HepG2 (cell line): ENCODE data around the gene ZNF628. TPM values are rescaled to one million over a fixed set of nuclear protein-coding genes. Genes with fewer than 3 reads are reported as not detected.

Experiments
- ATF6 ChIP-seq: sonication (generic); formaldehyde crosslinking; conservative IDR thresholded peaks from 2 replicates; pipeline ENCODE4 v1.4.0; 2020; ENCODE audit warnings: missing genetic modification reagents
- ATF7 ChIP-seq, 2 experiments: fragments of 450-650 bp in 1 of 2; sonication (generic) in 1 of 2; formaldehyde crosslinking in 1 of 2; IDR thresholded peaks; 2 replicates each; pipeline versions ENCODE4 v1.4.0 to v1.6.1; 2016 to 2020; ENCODE audit warnings: antibody characterized with exemption in 1 of 2, mild to moderate bottlenecking in 1 of 2, missing genetic modification reagents in 1 of 2
- CEBPG ChIP-seq: IDR thresholded peaks from 2 replicates; pipeline ENCODE4 v1.6.1; 2016
- GFI1 ChIP-seq: sonication (generic); formaldehyde crosslinking; IDR thresholded peaks from 2 replicates; pipeline ENCODE4 v1.5.0; 2020; ENCODE audit warnings: missing genetic modification reagents, mild to moderate bottlenecking, borderline replicate concordance
- HMG20A ChIP-seq: IDR thresholded peaks from 2 replicates; pipeline ENCODE4 v1.6.1; 2016; ENCODE audit warnings: borderline replicate concordance
- MLXIP ChIP-seq: sonication (generic); formaldehyde crosslinking; IDR thresholded peaks from 2 replicates; pipeline ENCODE4 v1.9.0; 2021; ENCODE audit warnings: missing genetic modification reagents, borderline replicate concordance
- NCOA2 ChIP-seq: sonication (generic); formaldehyde crosslinking; IDR thresholded peaks from 2 replicates; pipeline ENCODE4 v1.8.0; 2022; ENCODE audit warnings: inconsistent platforms
- NFIC ChIP-seq: IDR thresholded peaks from 2 replicates; pipeline ENCODE4 v1.6.1; 2012; ENCODE audit warnings: mild to moderate bottlenecking, low read length, inconsistent platforms
- SMAD1 ChIP-seq: sonication (generic); formaldehyde crosslinking; IDR thresholded peaks from 2 replicates; pipeline ENCODE4 v1.4.0; 2020; ENCODE audit warnings: missing genetic modification reagents, low read depth, mild to moderate bottlenecking, borderline replicate concordance
- TBX2 ChIP-seq: sonication (generic); formaldehyde crosslinking; IDR thresholded peaks from 2 replicates; pipeline ENCODE4 v1.5.0; 2020; ENCODE audit warnings: missing genetic modification reagents, mild to moderate bottlenecking, borderline replicate concordance
- ZNF136 ChIP-seq: sonication (generic); formaldehyde crosslinking; IDR thresholded peaks from 2 replicates; pipeline ENCODE4 v1.8.1; 2022; ENCODE audit warnings: low read depth, mild to moderate bottlenecking, moderate library complexity, missing genetic modification reagents
- ZNF142 ChIP-seq: sonication (generic); formaldehyde crosslinking; IDR thresholded peaks from 2 replicates; pipeline ENCODE4 v1.4.0; 2020; ENCODE audit warnings: missing genetic modification reagents
- ZNF24 ChIP-seq: fragments of 450-650 bp; IDR thresholded peaks from 2 replicates; pipeline ENCODE4 v1.6.1; 2017; ENCODE audit warnings: antibody characterized with exemption, mild to moderate bottlenecking
- ZNF512 ChIP-seq: sonication (generic); formaldehyde crosslinking; IDR thresholded peaks from 2 replicates; pipeline ENCODE4 v1.4.0; 2020; ENCODE audit warnings: mild to moderate bottlenecking, missing genetic modification reagents
- ZSCAN30 ChIP-seq: sonication (generic); formaldehyde crosslinking; IDR thresholded peaks from 2 replicates; pipeline ENCODE4 v1.5.0; 2020; ENCODE audit warnings: mild to moderate bottlenecking, missing genetic modification reagents
- polyA plus RNA-seq, 8 experiments: library from polyadenylated mRNA; depleted of rRNA in 3 of 8; stranded (reverse) in 7 of 8; unstranded in 1 of 8; fragments of >200 nt; fragmentation: Illumina TruSeq in 4 of 8; extraction: Trizol in 4 of 8; gene quantifications; 2 replicates each; pipeline versions ENCODE4 v1.2.1 to v1.2.3, GENCODE V29; 2011 to 2016; ENCODE audit warnings: low read depth in 4 of 8, missing spikeins in 1 of 8, mixed read lengths in 1 of 8; ENCODE audit not compliant: insufficient read depth in 1 of 8
- total RNA-seq, 5 experiments: library from RNA; depleted of rRNA; stranded (reverse); fragments of >200 nt; fragmentation: Illumina TruSeq; extraction: Trizol; gene quantifications; 2 replicates each; pipeline ENCODE4 v1.2.3, GENCODE V29; 2016; ENCODE audit warnings: low read depth in 1 of 5

ZNF628 gene
- total and polyA plus RNA-seq, 2 of the 13 experiments (the other 11 are each of a cell fraction or from before 2014, with no cell fraction given) = 0.54 to 1.2 TPM

- TF ChIP-seq ATF7 (IDR thresholded peaks at IDR 0.05) (no peak), ATF7 (CRISPR knock-in tag; IDR thresholded peaks at IDR 0.05) (0 out of 2 replicates have a peak, but pooled peaks have one; percentile 70), ZNF142 (CRISPR knock-in tag) (peak; percentile 81; the same call in 1 of the 2 replicates), MLXIP (peak; percentile 87), NFIC (no peak), GFI1 (peak; percentile 53; the same call in 1 of the 2 replicates), ZNF24 (no peak), ZSCAN30 (CRISPR knock-in tag) (no peak), HMG20A (CRISPR knock-in tag) (no peak), CEBPG (CRISPR knock-in tag) (no peak; the same call in 1 of the 2 replicates), SMAD1 (CRISPR knock-in tag) (peak; percentile 87; the same call in 1 of the 2 replicates), TBX2 (CRISPR knock-in tag) (peak; percentile 83), ZNF512 (no peak), ATF6 (CRISPR knock-in tag) (no peak), NCOA2 (CRISPR knock-in tag) (peak; percentile 7; the same call in 1 of the 2 replicates), ZNF136 (CRISPR knock-in tag) (no peak; the same call in 1 of the 2 replicates)
These were observed at the start of gene ZNF628 (continued) for GRCh38 chr19:55476100-55476775.
